Measurements from ENCODE around the gene GPT2. TPM values are rescaled to one million over a fixed set of nuclear protein-coding genes. Genes with fewer than 3 reads are reported as not detected.

GPT2 gene
- total RNA-seq, 2 experiments from 2014 or later, result 0.47 TPM; not detected in 1

DNA sequence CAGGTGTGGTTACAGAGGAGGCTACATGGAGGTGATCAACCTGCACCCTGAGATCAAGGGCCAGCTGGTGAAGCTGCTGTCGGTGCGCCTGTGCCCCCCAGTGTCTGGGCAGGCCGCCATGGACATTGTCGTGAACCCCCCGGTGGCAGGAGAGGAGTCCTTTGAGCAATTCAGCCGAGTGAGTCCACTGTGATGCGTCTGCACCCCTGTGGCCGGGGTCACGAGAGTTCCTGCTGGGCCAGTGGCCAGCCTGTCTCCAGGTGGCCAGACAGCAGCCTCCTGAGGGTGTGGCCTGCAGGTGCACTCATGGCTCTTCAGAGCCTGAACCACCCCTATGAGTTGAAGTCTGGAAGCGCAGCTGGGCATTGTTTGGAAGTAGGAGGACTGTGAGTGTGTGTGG lies 38.1 kb downstream of the GPT2 start:
- ATAC-seq (ENCODE audit: poor library complexity), result no peak
- Mint-ChIP-seq H3K27me3 (no peaks in the 10 kb centered on the region), H3K4me1 (ENCODE audit: low read depth) (no peaks in the 10 kb centered on the region), H3K27ac (no peak overlapping the region), H3K9me3 (no peaks in the 10 kb centered on the region), H3K4me3 (no peak overlapping the region), H3K36me3 (ENCODE audit: low read depth) (no peaks in the 10 kb centered on the region)
- no peaks in the 10 kb centered on the region for H3K36me3 ChIP-seq (ENCODE audit: insufficient read depth, low read length)
- no peak overlapping the region for H3K4me3 ChIP-seq (ENCODE audit: low read length)
- CTCF ChIA-PET, result no interaction called here
- intact Hi-C loops (cut with DNase I, micrococcal nuclease), result no loop called here
- H3K4me1 ChIP-seq (ENCODE audit: insufficient read depth, low read length), result peaks cover 2% of the 10 kb centered on the region
- no peak overlapping the region for H3K27ac ChIP-seq (ENCODE audit: low read depth in 1 of 2, low read length in 2 of 2)
- no peak for DNase-seq
- no peaks in the 10 kb centered on the region for H3K27me3 ChIP-seq (ENCODE audit: control insufficient read depth in 1 of 2, insufficient read depth in 2 of 2, low read length in 2 of 2)
- no peak for TF ChIP-seq CTCF (IDR thresholded peaks at IDR 0.05)
- POLR2A ChIA-PET, result no interaction called here
- no peaks in the 10 kb centered on the region for H3K9me3 ChIP-seq (ENCODE audit: control insufficient read depth in 1 of 2, insufficient read depth in 1 of 2, low read length in 2 of 2)

- ChIA-PET CTCF (no interaction called here), POLR2A (no interaction called here)
- intact Hi-C loops (cut with DNase I, micrococcal nuclease), result no loop called here
- Mint-ChIP-seq H3K36me3 (ENCODE audit: low read depth) (no peaks in the 10 kb centered on the region), H3K4me3 (no peak overlapping the region), H3K9me3 (no peaks in the 10 kb centered on the region), H3K27ac (no peak overlapping the region), H3K27me3 (no peaks in the 10 kb centered on the region), H3K4me1 (ENCODE audit: low read depth) (no peaks in the 10 kb centered on the region)
- H3K4me3 ChIP-seq (ENCODE audit: low read length), result no peak overlapping the region
- no peaks in the 10 kb centered on the region for H3K36me3 ChIP-seq (ENCODE audit: insufficient read depth, low read length)
- H3K4me1 ChIP-seq (ENCODE audit: insufficient read depth, low read length), result peaks cover 2% of the 10 kb centered on the region
- no peaks in the 10 kb centered on the region for H3K9me3 ChIP-seq (ENCODE audit: control insufficient read depth in 1 of 2, insufficient read depth in 1 of 2, low read length in 2 of 2)
- ATAC-seq (ENCODE audit: poor library complexity) (no peak), DNase-seq (no peak)
- no peak for TF ChIP-seq CTCF (IDR thresholded peaks at IDR 0.05)
- H3K27ac ChIP-seq (ENCODE audit: low read depth in 1 of 2, low read length in 2 of 2), result no peak overlapping the region
- H3K27me3 ChIP-seq (ENCODE audit: control insufficient read depth in 1 of 2, insufficient read depth in 2 of 2, low read length in 2 of 2), result no peaks in the 10 kb centered on the region
Measured at GRCh38 chr16:46923513-46924295, 39.5 kb downstream of the GPT2 start.

- H3K27me3 ChIP-seq (ENCODE audit: control insufficient read depth in 1 of 2, insufficient read depth in 2 of 2, low read length in 2 of 2), result no peaks in the 10 kb centered on the region
- POLR2A ChIA-PET, result no interaction called here
- H3K4me1 Mint-ChIP-seq (ENCODE audit: low read depth), result no peaks in the 10 kb centered on the region
- ATAC-seq (ENCODE audit: poor library complexity) (no peak), DNase-seq (no peak)
- CTCF ChIA-PET, result no interaction called here
- H3K27me3 Mint-ChIP-seq, result no peaks in the 10 kb centered on the region
- TF ChIP-seq CTCF (IDR thresholded peaks at IDR 0.05), result no peak
- H3K4me1 ChIP-seq (ENCODE audit: insufficient read depth, low read length), result peaks cover 2% of the 10 kb centered on the region
- H3K9me3 Mint-ChIP-seq, result no peaks in the 10 kb centered on the region
- H3K27ac ChIP-seq (ENCODE audit: low read depth in 1 of 2, low read length in 2 of 2), result no peak overlapping the region
- no peak overlapping the region for H3K27ac Mint-ChIP-seq
- H3K4me3 ChIP-seq (ENCODE audit: low read length), result no peak overlapping the region
- intact Hi-C loops (cut with DNase I, micrococcal nuclease), result no loop called here
- H3K4me3 Mint-ChIP-seq, result no peak overlapping the region
- H3K36me3 ChIP-seq (ENCODE audit: insufficient read depth, low read length), result no peaks in the 10 kb centered on the region
- no peaks in the 10 kb centered on the region for H3K9me3 ChIP-seq (ENCODE audit: control insufficient read depth in 1 of 2, insufficient read depth in 1 of 2, low read length in 2 of 2)
- H3K36me3 Mint-ChIP-seq (ENCODE audit: low read depth), result no peaks in the 10 kb centered on the region
Measured at GRCh38 chr16:46924402-46924801, 40.2 kb downstream of the GPT2 start.
